Fibroblast of the conjunctiva (primary cell): Measurements from ENCODE around the gene KCTD8.

Source experiments
- DNase-seq: peaks from one replicate; pipeline ENCODE4 v3.0.0-alpha.2; 2010; ENCODE audit warnings: low read depth

The KCTD8 gene

GRCh38 chr4:44448521-44449461 is at the start of gene KCTD8:
Gene KCTD8 (minus strand): TSS chr4:44448809.
- peak; percentile 47 for DNase-seq

DNA sequence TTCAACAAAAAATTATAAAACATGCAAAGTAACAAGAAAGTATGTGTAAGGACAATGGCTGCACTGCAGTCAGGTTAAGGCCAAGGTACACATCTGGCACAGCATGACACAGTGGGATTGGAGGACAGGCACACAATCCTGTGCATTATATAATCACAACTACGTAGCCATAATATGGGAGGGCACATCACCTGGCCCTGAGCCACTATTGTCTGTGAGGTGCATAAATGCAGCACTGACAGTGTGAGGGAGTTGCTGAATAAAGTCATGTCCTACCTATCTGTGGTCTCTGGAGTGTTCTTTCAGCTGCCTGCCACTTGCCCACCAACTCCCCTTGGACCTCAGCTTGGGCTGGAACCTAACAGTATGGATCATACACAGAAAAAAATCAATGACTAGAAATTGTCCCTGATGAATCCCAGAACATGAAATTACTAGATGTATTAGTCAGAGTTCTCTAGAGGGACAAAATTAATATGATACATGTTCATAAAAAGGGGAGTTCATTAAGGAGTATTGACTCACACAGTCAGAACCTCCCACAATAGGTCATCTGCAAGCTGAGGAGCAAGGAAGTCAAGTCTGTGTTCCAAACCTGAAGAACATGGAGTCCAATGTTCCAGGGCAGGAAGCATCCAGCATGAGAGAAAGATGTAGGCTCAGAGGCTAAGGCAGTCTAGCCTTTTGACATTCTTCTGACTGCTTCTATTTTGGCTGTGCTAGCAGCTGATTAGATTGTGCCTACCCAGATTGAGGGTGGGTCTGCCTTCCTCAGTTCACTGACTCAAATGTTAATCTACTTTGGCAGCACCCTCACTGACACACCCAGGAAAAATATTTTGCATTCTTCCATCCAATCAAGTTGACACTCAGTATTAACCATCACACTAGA is 46.4 kb upstream of the KCTD8 start:
- no peak for DNase-seq

DNA sequence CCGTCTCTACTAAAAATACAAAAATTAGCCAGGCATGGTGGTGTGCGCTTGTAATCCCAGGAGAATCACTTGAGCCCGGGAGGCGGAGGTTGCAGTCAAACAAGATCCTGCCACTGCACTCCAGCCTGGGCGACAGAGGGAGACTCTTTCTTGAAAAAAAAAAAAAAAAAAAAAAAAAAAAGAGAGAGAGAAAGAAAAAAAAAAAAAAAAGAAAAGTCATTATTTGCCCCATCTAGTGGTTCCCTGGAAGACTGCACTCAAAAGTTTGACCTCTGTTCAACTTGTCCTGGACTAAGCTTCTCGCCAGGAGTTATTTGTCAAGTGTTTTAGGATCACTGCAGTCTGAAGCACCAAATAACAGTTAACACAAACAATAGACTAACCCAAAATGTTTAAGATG is 45.3 kb upstream of the KCTD8 start:
- no peak for DNase-seq

GRCh38 chr4:44487341-44487740 is 38.7 kb upstream of the KCTD8 start:
- no peak for DNase-seq

GRCh38 chr4:44479731-44480130 is 31.1 kb upstream of the KCTD8 start:
- DNase-seq: no peak

- DNase-seq: no peak
These were observed 13.7 kb upstream of the KCTD8 start for GRCh38 chr4:44462259-44462658.

- DNase-seq: no peak
These were observed 775 bp downstream of the KCTD8 start for GRCh38 chr4:44447563-44448504.

GRCh38 chr4:44446801-44447562 is 1.6 kb downstream of the KCTD8 start:
- no peak for DNase-seq

- no peak for DNase-seq
These were observed 2.4 kb downstream of the KCTD8 start for GRCh38 chr4:44446191-44446590.

DNA sequence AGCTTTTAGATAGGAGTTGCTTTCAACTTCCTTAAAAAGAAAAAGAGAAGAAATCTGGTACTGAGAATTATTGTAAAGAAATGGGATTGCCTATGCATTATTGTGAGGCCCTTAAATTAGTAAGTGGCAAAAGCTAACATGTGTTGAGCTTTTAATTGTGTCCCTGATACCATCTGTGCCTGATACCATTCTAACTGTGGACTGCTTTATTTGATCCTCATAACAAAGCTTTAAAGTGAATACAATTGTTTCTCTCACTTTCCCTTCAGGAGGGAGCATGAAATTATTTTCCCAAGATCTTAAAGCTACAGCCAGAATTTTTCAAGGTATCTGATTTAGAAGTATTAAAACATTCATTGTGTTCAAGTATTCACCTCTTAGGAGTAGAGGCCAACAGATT is 9.9 kb downstream of the KCTD8 start:
- no peak for DNase-seq

DNA sequence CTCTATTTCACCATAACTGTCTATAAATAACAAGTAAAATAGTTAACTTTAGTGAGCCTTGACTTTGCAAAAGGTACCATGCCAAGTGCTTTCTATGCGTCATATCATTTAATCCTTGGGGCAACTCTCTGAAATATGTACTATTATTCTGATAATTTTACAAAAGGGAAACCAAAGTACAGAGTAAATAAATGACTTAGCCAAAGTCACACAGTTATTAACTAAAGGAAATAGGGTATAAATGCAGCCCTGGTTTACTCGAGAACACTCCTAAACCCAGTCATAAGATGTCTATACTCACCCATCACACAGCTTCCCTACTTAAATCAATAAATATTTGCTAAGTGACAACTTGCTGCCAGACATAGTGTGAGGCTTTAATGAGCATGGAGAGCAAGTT is 14.4 kb downstream of the KCTD8 start:
- DNase-seq: no peak

GRCh38 chr4:44425614-44426208 is 22.9 kb downstream of the KCTD8 start:
- no peak for DNase-seq

GRCh38 chr4:44422912-44423311 is 25.7 kb downstream of the KCTD8 start:
- DNase-seq: no peak

GRCh38 chr4:44421330-44422065 is 27.1 kb downstream of the KCTD8 start:
- DNase-seq: no peak

DNA sequence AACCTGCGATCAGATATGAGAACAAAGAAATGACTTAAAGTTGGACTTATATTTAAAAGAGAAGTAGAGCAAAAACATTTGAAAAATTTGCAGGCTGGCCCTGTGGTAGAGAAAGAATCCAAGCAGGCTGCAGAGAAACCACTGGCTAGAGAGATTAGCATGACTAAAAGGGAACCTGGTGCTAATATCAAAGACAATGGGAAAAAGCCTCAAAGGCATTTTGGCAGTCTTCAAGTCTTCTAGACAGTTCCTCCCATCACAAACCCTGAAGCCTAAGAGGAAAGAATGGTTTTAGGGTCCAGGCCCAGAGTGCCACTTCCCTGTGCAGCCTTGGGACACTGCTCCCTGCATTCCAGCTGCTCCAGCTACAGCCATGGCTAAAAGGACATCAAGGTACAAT is 33.4 kb downstream of the KCTD8 start:
- DNase-seq: no peak

- DNase-seq: no peak
These were observed 80.0 kb downstream of the KCTD8 start for GRCh38 chr4:44368413-44369167.

- no peak for DNase-seq
These were observed 94.4 kb downstream of the KCTD8 start for GRCh38 chr4:44354172-44354571.

DNA sequence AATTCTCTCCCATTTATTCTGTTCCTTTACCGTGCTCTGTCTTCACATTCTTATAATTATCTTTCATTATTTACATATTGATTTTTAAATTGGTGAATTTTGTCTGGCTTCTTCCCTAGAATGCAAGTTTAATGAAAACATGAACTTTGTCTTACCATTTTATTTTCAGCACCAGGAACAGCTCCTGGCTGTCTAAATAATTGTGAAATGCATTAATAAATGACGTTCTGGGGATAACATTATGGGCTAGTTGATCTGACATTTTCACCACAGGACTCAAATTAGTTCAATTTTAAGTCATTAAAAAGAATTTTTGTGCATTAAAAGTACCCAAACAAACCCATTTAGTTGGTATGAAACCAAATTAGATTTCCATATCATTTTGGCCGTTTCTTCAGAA is 97.5 kb downstream of the KCTD8 start:
- no peak for DNase-seq

DNA sequence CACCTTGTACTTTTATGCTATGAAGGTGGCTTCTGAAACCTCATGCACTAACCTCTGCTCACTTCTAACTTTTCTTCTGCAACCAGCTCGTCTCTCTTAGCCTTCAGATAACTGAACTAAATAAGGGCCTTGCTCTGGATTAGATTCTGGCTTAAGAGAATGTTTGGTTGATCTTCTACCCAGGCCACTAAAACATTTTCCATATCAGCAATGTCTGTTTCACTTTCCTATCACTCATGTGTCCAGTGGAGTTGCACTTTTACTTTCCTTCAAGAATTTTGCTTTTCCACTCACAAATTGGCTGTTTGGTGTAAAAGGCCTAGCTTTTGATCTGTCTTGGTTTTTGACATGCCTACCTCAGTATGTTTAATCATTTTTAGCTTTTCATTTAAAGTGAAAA is 105.8 kb downstream of the KCTD8 start:
- no peak for DNase-seq
